GM23248 (cell line): ENCODE results near the gene CRB1.

Experiments used
- EZH2 ChIP-seq: fragments of 200-600 bp; sonication (generic); IDR thresholded peaks from 2 replicates; pipeline ENCODE4 v1.6.1; 2018; ENCODE audit warnings: antibody characterized with exemption, mild to moderate bottlenecking; ENCODE audit not compliant: insufficient read depth, poor library complexity, severe bottlenecking
- EZH2phosphoT487 ChIP-seq: fragments of 200-600 bp; sonication (generic); IDR thresholded peaks from 2 replicates; pipeline ENCODE4 v1.6.1; 2018; ENCODE audit warnings: antibody characterized with exemption, moderate library complexity, mild to moderate bottlenecking, low read depth; ENCODE audit not compliant: insufficient read depth

DNA sequence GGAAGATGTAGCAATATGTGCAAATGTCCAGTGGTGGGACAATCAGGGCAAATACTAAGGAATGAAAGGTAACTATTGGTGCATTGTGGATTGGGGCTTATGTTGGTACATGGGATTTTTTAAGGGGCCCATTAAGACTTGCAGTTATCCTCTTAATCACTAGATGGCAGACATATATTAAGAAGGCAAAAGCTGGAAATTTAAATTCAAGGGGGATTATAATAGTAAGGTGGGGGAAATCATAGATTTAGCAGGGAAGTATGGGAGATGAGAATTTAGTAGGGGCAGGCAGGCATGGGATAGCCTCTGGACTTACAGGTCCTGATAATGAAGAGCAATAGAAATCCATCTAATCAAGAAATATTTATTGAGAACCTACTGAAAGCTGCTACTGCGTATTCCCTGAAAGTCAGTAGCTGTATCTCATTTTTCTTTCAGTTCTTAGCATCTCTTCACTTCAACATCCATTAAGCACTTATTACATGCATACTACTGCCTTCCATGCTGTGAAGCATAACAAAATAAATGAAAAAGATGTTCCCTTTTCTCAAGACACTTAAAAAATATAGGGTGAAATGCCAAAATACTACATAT is 251.8 kb downstream of the CRB1 start:
- TF ChIP-seq EZH2phosphoT487 (no peak), EZH2 (no peak)
